Suprapubic skin (tissue), 4 donors: ENCODE measurements around the gene IGFBP3.

Experiments
- CTCF ChIP-seq, 2 donors: fragments of 200-600 bp in 1 of 2; fragments of 450-650 bp in 1 of 2; sonication (generic) in 1 of 2; IDR thresholded peaks; one replicate each; pipeline ENCODE4 v1.5.1; 2016 to 2019; ENCODE audit warnings: antibody characterized with exemption in 2 of 2, mild to moderate bottlenecking in 1 of 2, moderate library complexity in 1 of 2
- EP300 ChIP-seq: sonication (generic); formaldehyde crosslinking; IDR thresholded peaks from one replicate; pipeline ENCODE4 v1.6.1; 2017; ENCODE audit warnings: antibody characterized with exemption
- POLR2A ChIP-seq, 2 donors: fragments of 450-650 bp; IDR thresholded peaks; one replicate each; pipeline ENCODE4 v1.6.1; 2017; ENCODE audit warnings: antibody characterized with exemption in 2 of 2, mild to moderate bottlenecking in 2 of 2, moderate library complexity in 2 of 2
- POLR2AphosphoS5 ChIP-seq, 3 donors: sonication (generic); formaldehyde crosslinking; IDR thresholded peaks; one replicate each; pipeline ENCODE4 v1.6.1; 2017; ENCODE audit warnings: antibody characterized with exemption in 3 of 3

- TF ChIP-seq CTCF (IDR thresholded peaks at IDR 0.05) (no peak), POLR2A (IDR thresholded peaks at IDR 0.05) (no peak), POLR2AphosphoS5 (IDR thresholded peaks at IDR 0.05) (no peak), EP300 (no peak)
Measured at GRCh38 chr7:45881280-45881758, 39.8 kb downstream of the IGFBP3 start.
